K562 (cell line): Measurements from ENCODE around the gene HCRT.

Experiments used
- CBX5 ChIP-seq: IDR thresholded peaks from 2 replicates; pipeline ENCODE4 v1.6.1; 2014; ENCODE audit warnings: low read depth, borderline replicate concordance
- ELF4 ChIP-seq: fragments of 450-650 bp; formaldehyde crosslinking; IDR thresholded peaks from 2 replicates; pipeline ENCODE4 v1.4.0; 2022; ENCODE audit warnings: missing genetic modification characterization
- ERF ChIP-seq: fragments of 450-650 bp; formaldehyde crosslinking; IDR thresholded peaks from 2 replicates; pipeline ENCODE4 v1.4.0; 2020; ENCODE audit warnings: mild to moderate bottlenecking, mixed read lengths
- HDAC6 ChIP-seq: IDR thresholded peaks from 2 replicates; pipeline ENCODE4 v1.6.1; 2012; ENCODE audit warnings: low read depth, mild to moderate bottlenecking, control low read depth, inconsistent platforms, low read length, moderate library complexity
- SMARCB1 ChIP-seq: IDR thresholded peaks from 2 replicates; pipeline ENCODE4 v1.6.1; 2011; ENCODE audit warnings: improper control_type of control experiment, low read depth; ENCODE audit not compliant: insufficient read length
- TF ChIP-seq, protein P1 (sequence below), 3 experiments: IDR thresholded peaks in 2 of 3; conservative IDR thresholded peaks in 1 of 3; 2 replicates each; pipeline ENCODE4 v1.5.1; 2011 to 2012; ENCODE audit warnings: low read length in 3 of 3, mild to moderate bottlenecking in 3 of 3, control low read depth in 2 of 3, improper control_type of control experiment in 1 of 3, inconsistent platforms in 1 of 3, low read depth in 1 of 3, mixed read lengths in 1 of 3, moderate library complexity in 1 of 3; ENCODE audit not compliant: insufficient read depth in 2 of 3

- TF ChIP-seq, protein P1, sequence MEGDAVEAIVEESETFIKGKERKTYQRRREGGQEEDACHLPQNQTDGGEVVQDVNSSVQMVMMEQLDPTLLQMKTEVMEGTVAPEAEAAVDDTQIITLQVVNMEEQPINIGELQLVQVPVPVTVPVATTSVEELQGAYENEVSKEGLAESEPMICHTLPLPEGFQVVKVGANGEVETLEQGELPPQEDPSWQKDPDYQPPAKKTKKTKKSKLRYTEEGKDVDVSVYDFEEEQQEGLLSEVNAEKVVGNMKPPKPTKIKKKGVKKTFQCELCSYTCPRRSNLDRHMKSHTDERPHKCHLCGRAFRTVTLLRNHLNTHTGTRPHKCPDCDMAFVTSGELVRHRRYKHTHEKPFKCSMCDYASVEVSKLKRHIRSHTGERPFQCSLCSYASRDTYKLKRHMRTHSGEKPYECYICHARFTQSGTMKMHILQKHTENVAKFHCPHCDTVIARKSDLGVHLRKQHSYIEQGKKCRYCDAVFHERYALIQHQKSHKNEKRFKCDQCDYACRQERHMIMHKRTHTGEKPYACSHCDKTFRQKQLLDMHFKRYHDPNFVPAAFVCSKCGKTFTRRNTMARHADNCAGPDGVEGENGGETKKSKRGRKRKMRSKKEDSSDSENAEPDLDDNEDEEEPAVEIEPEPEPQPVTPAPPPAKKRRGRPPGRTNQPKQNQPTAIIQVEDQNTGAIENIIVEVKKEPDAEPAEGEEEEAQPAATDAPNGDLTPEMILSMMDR (IDR thresholded peaks at IDR 0.05 in 2 of 3, conservative IDR thresholded peaks at IDR 0.05 in 1 of 3; ENCODE audit: insufficient read depth in 2 of 3, low read depth in 1 of 3, low read length in 3 of 3) = no peak
- TF ChIP-seq SMARCB1 (no peak), HDAC6 (no peak), ERF (CRISPR knock-in tag) (no peak), CBX5 (no peak), ELF4 (CRISPR knock-in tag) (no peak)
Measured at GRCh38 chr17:42174126-42174783, 11.0 kb downstream of the HCRT start.
